A673 (cell line): ENCODE measurements around the gene CCDC120. TPM values are rescaled to one million over a fixed set of nuclear protein-coding genes. Genes with fewer than 3 reads are reported as not detected.

Source experiments
- BruUV-seq: library from RNA; stranded (reverse); fragments of 400-500 nt; replicated peaks from 2 replicates; lab custom pipeline; 2021; lab: Mats Ljungman, UMichigan
- CTCF ChIA-PET: fragments of 300-600 bp; sonication (Branson Sonifier 250); formaldehyde crosslinking; loops from one replicate; lab custom pipeline; 2022; ENCODE audit warnings: antibody characterized with exemption; lab: Charles Lee
- POLR2A ChIA-PET: fragments of 300-600 bp; sonication (Branson Sonifier 250); formaldehyde crosslinking; loops from one replicate; lab custom pipeline; 2022; ENCODE audit warnings: antibody characterized with exemption; ENCODE audit not compliant: low non-redundant PET; lab: Charles Lee
- DNase-seq: peaks from one replicate; pipeline ENCODE4 v3.0.0-alpha.2; 2015; ENCODE audit warnings: low spot score
- H3K27ac ChIP-seq: fragments of 200-600 bp; sonication (generic); 2 replicates; pipeline ENCODE4 v1.5.1; 2016; ENCODE audit warnings: mixed run types, low read depth, mild to moderate bottlenecking, mixed read lengths, antibody characterized with exemption, low read length; ENCODE audit not compliant: poor library complexity, severe bottlenecking
- H3K27me3 ChIP-seq: fragments of 200-600 bp; sonication (generic); replicated peaks from 2 replicates; pipeline ENCODE4 v1.6.1; 2017; ENCODE audit warnings: mixed run types, low read depth, mild to moderate bottlenecking, mixed read lengths, antibody characterized with exemption, low read length; ENCODE audit not compliant: insufficient read depth, poor library complexity
- H3K36me3 ChIP-seq: fragments of 200-600 bp; sonication (generic); 2 replicates; pipeline ENCODE4 v1.6.1; 2016; ENCODE audit warnings: mixed run types, mild to moderate bottlenecking, mixed read lengths, antibody characterized with exemption, low read length; ENCODE audit not compliant: insufficient read depth, poor library complexity, severe bottlenecking
- H3K4me1 ChIP-seq: fragments of 200-600 bp; sonication (generic); 2 replicates; pipeline ENCODE4 v1.6.1; 2017; ENCODE audit warnings: mixed run types, mild to moderate bottlenecking, mixed read lengths, antibody characterized with exemption, low read length; ENCODE audit not compliant: insufficient read depth, poor library complexity, severe bottlenecking
- H3K4me3 ChIP-seq: fragments of 200-600 bp; sonication (generic); 2 replicates; pipeline ENCODE4 v1.5.1; 2016; ENCODE audit warnings: low read depth, mixed run types, mild to moderate bottlenecking, mixed read lengths, low read length; ENCODE audit not compliant: poor library complexity, severe bottlenecking
- H3K9me3 ChIP-seq: fragments of 200-600 bp; sonication (generic); 2 replicates; pipeline ENCODE4 v1.6.1; 2016; ENCODE audit warnings: mixed run types, low read depth, mild to moderate bottlenecking, mixed read lengths, antibody characterized with exemption, low read length; ENCODE audit not compliant: poor library complexity, severe bottlenecking
- CTCF ChIP-seq: fragments of 300-800, 200-600 bp; sonication (generic); conservative IDR thresholded peaks from 2 replicates; pipeline ENCODE4 v1.5.1; 2017; ENCODE audit warnings: low read depth, mild to moderate bottlenecking, antibody characterized with exemption, low read length, moderate library complexity, mixed read lengths
- EZH2 ChIP-seq: fragments of 200-600 bp; sonication (generic); IDR thresholded peaks from 2 replicates; pipeline ENCODE4 v1.6.1; 2017; ENCODE audit warnings: borderline replicate concordance, low read depth, mild to moderate bottlenecking, mixed read lengths, antibody characterized with exemption, low read length; ENCODE audit not compliant: poor library complexity, severe bottlenecking
- intact Hi-C: fragments of 100-400 bp; cut with micrococcal nuclease; formaldehyde crosslinking; loops from one replicate; pipeline ENCODE4 v1.10.0; 2022; ENCODE audit not compliant: unreplicated experiment
- total RNA-seq: library from RNA; stranded (reverse); gene quantifications from 2 replicates; pipeline ENCODE4 v1.2.3, GENCODE V29; 2021

The CCDC120 gene
- total RNA-seq, 1 experiment from 2014 or later = 13.0 TPM

DNA sequence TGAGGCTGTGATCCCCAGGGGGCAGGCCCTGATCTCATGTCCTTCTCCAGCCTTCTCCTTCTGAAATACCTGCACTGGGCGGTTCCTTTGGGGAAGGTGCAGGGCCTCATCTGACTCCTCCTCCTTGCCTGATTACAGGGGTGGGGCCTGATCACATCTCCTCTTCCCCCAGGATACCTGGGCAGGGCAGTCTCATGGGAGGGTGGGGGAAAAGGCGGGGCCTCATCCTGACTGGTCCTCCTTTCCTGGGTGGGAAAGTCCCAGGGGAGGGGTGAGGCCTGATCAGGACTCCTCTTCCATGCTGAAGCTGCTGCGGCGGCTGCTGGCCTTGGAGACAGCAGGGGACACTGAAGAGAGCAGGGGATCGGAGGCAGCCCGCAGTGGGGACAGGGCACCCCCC, 28.9 kb upstream of the CCDC120 start:
- POLR2A ChIA-PET = no interaction called here
- BruUV-seq = no TSS peak
- DNase-seq = no peak
- H3K4me1 ChIP-seq = no peaks in the 10 kb centered on the region
- peaks cover 11% of the 10 kb centered on the region for H3K36me3 ChIP-seq
- H3K9me3 ChIP-seq = no peaks in the 10 kb centered on the region
- no peak for TF ChIP-seq CTCF
- intact Hi-C loops = no loop called here
- H3K27ac ChIP-seq = no peak overlapping the region
- H3K4me3 ChIP-seq = no peak overlapping the region
- CTCF ChIA-PET = no interaction called here
- no peaks in the 10 kb centered on the region for H3K27me3 ChIP-seq

- no peak overlapping the region for H3K27ac ChIP-seq
- H3K4me1 ChIP-seq = no peaks in the 10 kb centered on the region
- intact Hi-C loops = no loop called here
- no peak overlapping the region for H3K4me3 ChIP-seq
- ChIA-PET CTCF (no interaction called here), POLR2A (no interaction called here)
- no peaks in the 10 kb centered on the region for H3K27me3 ChIP-seq
- peaks cover 11% of the 10 kb centered on the region for H3K36me3 ChIP-seq
- BruUV-seq = no TSS peak
- no peak for DNase-seq
- H3K9me3 ChIP-seq = no peaks in the 10 kb centered on the region
- TF ChIP-seq CTCF (no peak), EZH2 (no peak)
Measured at GRCh38 chrX:49030283-49030682, 28.5 kb upstream of the CCDC120 start.

DNA sequence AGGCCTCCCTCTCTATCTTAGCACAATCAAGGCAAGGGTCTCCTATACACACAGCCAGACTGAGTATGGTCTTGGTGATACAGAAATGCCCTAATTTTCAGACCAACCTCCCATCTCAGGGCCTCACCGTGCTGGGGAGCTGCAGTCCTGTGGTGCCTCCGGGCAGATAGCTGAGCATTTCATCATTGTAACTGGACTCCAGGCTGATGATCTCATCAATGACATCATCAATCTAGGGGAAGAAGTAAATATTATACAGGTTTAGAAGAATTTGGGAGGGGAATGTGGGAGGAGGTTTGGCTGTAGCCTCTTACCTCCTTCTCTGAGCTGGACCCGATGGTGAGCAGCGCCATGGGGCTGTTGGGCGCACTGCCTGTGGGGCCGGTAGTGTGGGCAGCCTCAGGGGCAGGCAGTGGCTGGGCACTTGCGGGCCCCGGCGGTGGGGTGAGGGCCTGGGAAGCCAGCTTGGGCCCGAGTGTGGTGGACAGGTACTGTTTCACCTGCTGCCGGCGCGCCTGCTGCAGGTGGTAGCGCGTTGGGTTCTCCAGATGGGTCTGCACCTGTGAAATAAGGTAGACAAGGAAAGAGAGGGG, 20.8 kb upstream of the CCDC120 start:
- Histone ChIP-seq H3K27me3 (no peaks in the 10 kb centered on the region), H3K4me3 (no peak overlapping the region), H3K27ac (no peak overlapping the region), H3K9me3 (no peaks in the 10 kb centered on the region), H3K36me3 (peaks cover 37% of the 10 kb centered on the region), H3K4me1 (peaks cover 17% of the 10 kb centered on the region)
- intact Hi-C loops = no loop called here
- POLR2A ChIA-PET = no interaction called here
- DNase-seq = no peak
- BruUV-seq = no TSS peak
- CTCF ChIA-PET = no interaction called here
- TF ChIP-seq EZH2 (no peak), CTCF (no peak)
